H1 (cell line): Measurements from ENCODE around the gene RAD9A. TPM values are rescaled to one million over a fixed set of nuclear protein-coding genes. Genes with fewer than 3 reads are reported as not detected.

Experiments used
- CTCF ChIA-PET: fragments of 300-600 bp; sonication (Branson Sonifier 250); formaldehyde crosslinking; loops from one replicate; lab custom pipeline; 2021; ENCODE audit not compliant: partially characterized antibody; lab: Charles Lee
- POLR2A ChIA-PET: fragments of 300-600 bp; sonication (Branson Sonifier 250); formaldehyde crosslinking; loops from one replicate; lab custom pipeline; 2021; ENCODE audit warnings: inconsistent platforms; ENCODE audit not compliant: partially characterized antibody; lab: Charles Lee
- DNase-seq, 2 experiments: peaks; one replicate each; pipeline versions ENCODE4 v3.0.0 to v3.0.0-alpha.2; 2010 to 2022; ENCODE audit warnings: low spot score in 2 of 2, low read depth in 1 of 2, mixed read lengths in 1 of 2
- FAIRE-seq: peaks from 2 replicates; lab custom pipeline; 2011; peaks lifted over from hg19 to GRCh38; lab: Jason Lieb, UNC
- H2AFZ ChIP-seq: 2 replicates; pipeline ENCODE4 v1.8.1; 2012; ENCODE audit warnings: low read length, inconsistent platforms
- H2AK5ac ChIP-seq: 2 replicates; pipeline ENCODE4 v1.6.1; 2013; ENCODE audit warnings: low read depth, low read length
- H2BK120ac ChIP-seq: replicated peaks from 2 replicates; pipeline ENCODE3; 2013; ENCODE audit warnings: low read depth, low read length, inconsistent platforms
- H2BK12ac ChIP-seq: 2 replicates; pipeline ENCODE4 v1.6.1; 2013; ENCODE audit warnings: low read depth, low read length
- H2BK15ac ChIP-seq: 2 replicates; pipeline ENCODE4 v1.6.1; 2013; ENCODE audit warnings: low read length
- H2BK20ac ChIP-seq: 2 replicates; pipeline ENCODE4 v1.6.1; 2013; ENCODE audit warnings: low read length
- H2BK5ac ChIP-seq: 2 replicates; pipeline ENCODE4 v1.6.1; 2013; ENCODE audit warnings: low read depth, low read length
- H3K14ac ChIP-seq: 2 replicates; pipeline ENCODE4 v1.6.1; 2013; ENCODE audit warnings: inconsistent platforms; ENCODE audit not compliant: insufficient read length
- H3K18ac ChIP-seq: 2 replicates; pipeline ENCODE4 v1.6.1; 2013; ENCODE audit warnings: low read length; ENCODE audit errors: extremely low read depth
- H3K23ac ChIP-seq: 2 replicates; pipeline ENCODE4 v1.6.1; 2013; ENCODE audit warnings: inconsistent platforms; ENCODE audit not compliant: insufficient read length
- H3K23me2 ChIP-seq: 2 replicates; pipeline ENCODE4 v1.6.1; 2013; ENCODE audit warnings: low read depth, low read length
- H3K27ac ChIP-seq: 2 replicates; pipeline ENCODE4 v1.6.1; 2011; ENCODE audit warnings: low read depth, low read length, inconsistent platforms
- H3K27me3 ChIP-seq, 4 experiments: replicated peaks in 1 of 4; 1 replicate in 1 of 4; 2 replicates in 3 of 4; pipeline versions ENCODE4 v1.6.1 to v1.8.1; 2011 to 2013; ENCODE audit warnings: low read length in 3 of 4, mild to moderate bottlenecking in 3 of 4, inconsistent platforms in 2 of 4, mixed read lengths in 2 of 4, moderate library complexity in 1 of 4; ENCODE audit not compliant: control insufficient read depth in 3 of 4, insufficient read depth in 3 of 4; ENCODE audit errors: extremely low read depth in 1 of 4
- H3K36me3 ChIP-seq, 4 experiments: 2 replicates each; pipeline versions ENCODE4 v1.6.1 to v1.8.1; 2011 to 2013; ENCODE audit warnings: mild to moderate bottlenecking in 4 of 4, low read length in 3 of 4, moderate library complexity in 2 of 4, control low read depth in 1 of 4, inconsistent platforms in 1 of 4; ENCODE audit not compliant: insufficient read depth in 4 of 4, control insufficient read depth in 2 of 4
- H3K4ac ChIP-seq: replicated peaks from 2 replicates; pipeline ENCODE3; 2013; ENCODE audit warnings: low read length, low read depth, mixed read lengths, inconsistent platforms; ENCODE audit not compliant: insufficient read length
- H3K4me1 ChIP-seq, 4 experiments: replicated peaks in 1 of 4; 1 replicate in 1 of 4; 2 replicates in 3 of 4; pipeline versions ENCODE4 v1.6.1 to v1.8.1; 2011 to 2013; ENCODE audit warnings: low read length in 3 of 4, inconsistent platforms in 2 of 4, mixed read lengths in 1 of 4; ENCODE audit not compliant: insufficient read depth in 4 of 4, control insufficient read depth in 3 of 4
- H3K4me2 ChIP-seq, 2 experiments: 2 replicates each; pipeline versions ENCODE4 v1.6.1 to v1.8.1; 2011 to 2013; ENCODE audit warnings: low read depth in 2 of 2, low read length in 2 of 2, control low read depth in 1 of 2, inconsistent platforms in 1 of 2, mild to moderate bottlenecking in 1 of 2; ENCODE audit not compliant: insufficient read depth in 1 of 2
- H3K4me3 ChIP-seq, 4 experiments: fragments of 200-600, 300-600 bp in 1 of 4; sonication (generic), shearing (Covaris generic), sonication (Bioruptor Twin) in 1 of 4; 2 replicates each; pipeline versions ENCODE4 v1.5.1 to v1.8.1; 2011 to 2016; ENCODE audit warnings: low read length in 4 of 4, low read depth in 3 of 4, control low read depth in 2 of 4, inconsistent platforms in 2 of 4, mild to moderate bottlenecking in 2 of 4, mixed read lengths in 1 of 4, moderate library complexity in 1 of 4; ENCODE audit not compliant: insufficient read depth in 2 of 4; ENCODE audit errors: extremely low read depth in 1 of 4
- H3K56ac ChIP-seq: replicated peaks from 2 replicates; pipeline ENCODE3; 2013; ENCODE audit warnings: low read depth, mild to moderate bottlenecking, mixed read lengths, low read length, inconsistent platforms; ENCODE audit not compliant: insufficient read length
- H3K79me1 ChIP-seq: 2 replicates; pipeline ENCODE4 v1.6.1; 2013; ENCODE audit warnings: low read depth, low read length, control low read depth
- H3K79me2 ChIP-seq, 2 experiments: 2 replicates each; pipeline versions ENCODE4 v1.6.1 to v1.8.1; 2012 to 2013; ENCODE audit warnings: low read length in 2 of 2, mild to moderate bottlenecking in 2 of 2, inconsistent platforms in 1 of 2; ENCODE audit not compliant: insufficient read depth in 2 of 2, control insufficient read depth in 1 of 2
- H3K9ac ChIP-seq, 4 experiments: replicated peaks in 1 of 4; 1 replicate in 1 of 4; 2 replicates in 3 of 4; pipeline versions ENCODE4 v1.6.1 to v1.8.1; 2011 to 2013; ENCODE audit warnings: low read depth in 3 of 4, low read length in 3 of 4, control low read depth in 2 of 4, mild to moderate bottlenecking in 2 of 4, moderate library complexity in 2 of 4, inconsistent platforms in 1 of 4; ENCODE audit errors: extremely low read depth in 1 of 4
- H3K9me3 ChIP-seq, 2 experiments: 2 replicates each; pipeline versions ENCODE4 v1.6.1 to v1.8.1; 2012 to 2013; ENCODE audit warnings: mild to moderate bottlenecking in 2 of 2, moderate library complexity in 2 of 2, control low read depth in 1 of 2, inconsistent platforms in 1 of 2, low read depth in 1 of 2, low read length in 1 of 2, mixed read lengths in 1 of 2; ENCODE audit not compliant: insufficient read depth in 2 of 2
- H4K20me1 ChIP-seq, 2 experiments: replicated peaks in 1 of 2; 2 replicates each; pipeline versions ENCODE3 to v1.8.1; 2011 to 2013; ENCODE audit warnings: inconsistent platforms in 2 of 2, low read length in 2 of 2, mild to moderate bottlenecking in 1 of 2; ENCODE audit not compliant: insufficient read depth in 2 of 2, control insufficient read depth in 1 of 2
- H4K5ac ChIP-seq: 2 replicates; pipeline ENCODE4 v1.6.1; 2013; ENCODE audit warnings: low read length, low read depth, mixed read lengths, inconsistent platforms; ENCODE audit not compliant: insufficient read length
- H4K8ac ChIP-seq: 2 replicates; pipeline ENCODE4 v1.8.0; 2013; ENCODE audit warnings: mild to moderate bottlenecking, moderate library complexity, low read length, inconsistent platforms; ENCODE audit not compliant: insufficient read depth; ENCODE audit errors: extremely low read depth
- H4K91ac ChIP-seq: replicated peaks from 2 replicates; pipeline ENCODE3; 2013; ENCODE audit warnings: low read length, mixed read lengths, inconsistent platforms; ENCODE audit not compliant: insufficient read length
- BCL11A ChIP-seq, 2 experiments: IDR thresholded peaks; one replicate each; pipeline ENCODE4 v1.6.1; 2011; ENCODE audit warnings: low read depth in 2 of 2, low read length in 2 of 2, mild to moderate bottlenecking in 2 of 2
- CHD2 ChIP-seq: IDR thresholded peaks from 2 replicates; pipeline ENCODE4 v1.6.1; 2012; ENCODE audit warnings: low read length, improper control_type of control experiment
- CREB1 ChIP-seq: IDR thresholded peaks from 2 replicates; pipeline ENCODE4 v1.6.1; 2012; ENCODE audit warnings: inconsistent platforms
- JUND ChIP-seq: IDR thresholded peaks from 2 replicates; pipeline ENCODE4 v1.6.1; 2011; ENCODE audit warnings: mild to moderate bottlenecking, improper control_type of control experiment, low read length
- MAFK ChIP-seq: IDR thresholded peaks from 2 replicates; pipeline ENCODE4 v1.6.1; 2012; ENCODE audit warnings: low read depth, mild to moderate bottlenecking, improper control_type of control experiment, low read length
- NANOG ChIP-seq: IDR thresholded peaks from 2 replicates; pipeline ENCODE4 v1.6.1; 2011; ENCODE audit warnings: low read length, low read depth, mild to moderate bottlenecking, inconsistent platforms; ENCODE audit not compliant: insufficient read depth, poor library complexity, severe bottlenecking
- POLR2A ChIP-seq, 2 experiments: IDR thresholded peaks; 1 replicate in 1 of 2; 2 replicates in 1 of 2; pipeline ENCODE4 v1.6.1; 2011; ENCODE audit warnings: low read depth in 2 of 2, low read length in 2 of 2, mild to moderate bottlenecking in 2 of 2; ENCODE audit errors: control extremely low read depth in 1 of 2
- RFX5 ChIP-seq: IDR thresholded peaks from 2 replicates; pipeline ENCODE4 v1.6.1; 2011; ENCODE audit warnings: low read depth, low read length, improper control_type of control experiment, borderline replicate concordance
- RXRA ChIP-seq: IDR thresholded peaks from 2 replicates; pipeline ENCODE4 v1.6.1; 2011; ENCODE audit warnings: low read depth, mild to moderate bottlenecking, low read length, moderate library complexity; ENCODE audit not compliant: insufficient read depth
- SP2 ChIP-seq: IDR thresholded peaks from 2 replicates; pipeline ENCODE4 v1.6.1; 2012; ENCODE audit warnings: mild to moderate bottlenecking, low read length, inconsistent platforms
- SUZ12 ChIP-seq: fragments of 200-600 bp; sonication (generic); IDR thresholded peaks from 2 replicates; pipeline ENCODE4 v1.6.1; 2012; ENCODE audit warnings: mild to moderate bottlenecking, inconsistent platforms, low read length, moderate library complexity, mixed read lengths
- TAF1 ChIP-seq: IDR thresholded peaks from 2 replicates; pipeline ENCODE4 v1.6.1; 2011; ENCODE audit warnings: mild to moderate bottlenecking, low read depth, low read length
- WGBS, 2 experiments: shearing (Covaris generic) in 1 of 2; methylation state at CpG; one replicate each; pipeline versions ENCODE4 v1.1.6 to v1.1.7; 2013 to 2015; ENCODE audit warnings: low lambda C conversion rate in 2 of 2, mixed read lengths in 2 of 2, inconsistent platforms in 1 of 2, low coverage in 1 of 2, missing lambda C conversion rate in 1 of 2; ENCODE audit not compliant: insufficient replicate concordance in 2 of 2, insufficient coverage in 1 of 2, insufficient read length in 1 of 2; ENCODE audit errors: extremely low coverage in 1 of 2, missing lambda C conversion rate in 1 of 2; 5-methylcytosine and 5-hydroxymethylcytosine counted together
- polyA plus RNA-seq, 7 experiments: library from polyadenylated mRNA; depleted of rRNA in 3 of 7; stranded (reverse) in 5 of 7; unstranded in 2 of 7; fragments of >200 nt in 5 of 7; fragments of 200-250 nt in 2 of 7; gene quantifications; 1 replicate in 5 of 7; 2 replicates in 1 of 7; 4 replicates in 1 of 7; pipeline versions ENCODE4 v1.2.1 to v1.2.3, GENCODE V29; 2011 to 2013; ENCODE audit warnings: missing spikeins in 2 of 7, mixed read lengths in 2 of 7
- total RNA-seq: library from RNA; stranded (reverse); fragmentation: NEBNext Ultra II Directional; extraction: Animal tissue kit (Norgen Biotek cat#: 25700); gene quantifications from 2 replicates; pipeline ENCODE4 v1.2.1, GENCODE V29; 2021
- TF ChIP-seq, protein P1 (sequence below): IDR thresholded peaks from 2 replicates; pipeline ENCODE4 v1.6.1; 2012; ENCODE audit warnings: inconsistent platforms
- TF ChIP-seq, protein P2 (sequence below): IDR thresholded peaks from 2 replicates; pipeline ENCODE4 v1.6.1; 2011; ENCODE audit warnings: low read depth, mild to moderate bottlenecking, low read length; ENCODE audit not compliant: insufficient read depth

Gene RAD9A
- total and polyA plus RNA-seq, 2 of the 8 experiments (the other 6 are each of a cell fraction or from before 2014, with no cell fraction given): 22.2 to 25.5 TPM

DNA sequence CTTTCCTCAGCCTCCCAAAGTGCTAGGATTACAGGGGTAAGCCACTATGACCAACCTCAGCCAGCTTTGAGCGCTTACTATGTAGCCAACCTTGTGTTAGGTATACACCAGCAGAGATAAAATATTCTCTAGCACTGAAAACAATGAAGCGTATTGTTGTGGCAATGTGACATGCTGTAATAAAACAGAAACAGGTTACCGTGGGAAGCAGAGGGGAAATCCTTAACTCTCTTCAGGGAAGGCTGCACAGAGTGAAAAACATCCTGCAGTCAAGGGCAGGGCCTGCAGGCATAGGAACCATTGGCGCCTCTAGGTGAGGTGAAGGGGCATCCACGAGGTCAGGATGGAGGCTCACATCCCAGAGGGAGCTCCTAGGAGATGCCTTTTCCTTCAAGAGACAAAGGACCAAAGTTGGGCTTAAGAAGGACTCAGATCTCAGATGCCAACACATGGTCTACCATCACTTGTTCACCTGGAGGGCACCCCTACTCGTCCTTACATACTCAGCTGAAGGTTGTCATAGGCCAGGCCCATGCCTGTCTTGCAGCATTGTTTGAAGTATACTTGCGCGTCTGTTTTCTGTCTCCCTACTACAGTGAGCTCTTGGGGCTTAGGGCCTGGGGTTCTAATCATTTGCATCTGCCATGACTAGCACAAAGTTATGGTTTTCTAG, 46.4 kb upstream of the RAD9A start:
- CTCF ChIA-PET: interaction anchor here (0.7 to 4.7 kb wide), 36 partner anchors 9 to 280 kb away, joined by 3 to 55 read pairs (median 6); partner anchors contain the start of genes CLCF1, PPP1CA and RAD9A
- Histone ChIP-seq H3K4me1 (no peaks in the 10 kb centered on the region), H4K8ac (no peak overlapping the region), H2BK5ac (no peak overlapping the region), H2AFZ (no peak overlapping the region), H3K79me1 (no peaks in the 10 kb centered on the region; the same call in 1 of the 2 replicates), H4K5ac (no peak overlapping the region), H3K56ac (no peak overlapping the region), H2BK120ac (no peak overlapping the region), H3K4ac (no peak overlapping the region), H2BK15ac (no peak overlapping the region), H4K91ac (no peak overlapping the region), H2BK20ac (no peak overlapping the region), H3K18ac (no peak overlapping the region), H3K23ac (no peak overlapping the region), H3K4me3 (no peak overlapping the region), H3K36me3 (no peaks in the 10 kb centered on the region), H3K4me2 (no peak overlapping the region), H4K20me1 (no peaks in the 10 kb centered on the region), H3K23me2 (no peaks in the 10 kb centered on the region), H3K27me3 (no peaks in the 10 kb centered on the region), H2BK12ac (no peak overlapping the region), H3K9ac (no peak overlapping the region), H2AK5ac (no peak overlapping the region), H3K9me3 (no peaks in the 10 kb centered on the region), H3K27ac (no peak overlapping the region), H3K79me2 (no peaks in the 10 kb centered on the region), H3K14ac (no peak overlapping the region)
- DNase-seq: no peak
- no peak for FAIRE-seq
- WGBS, 2 experiments: 80% methylated on average over 8 of the region's 8 CpGs; no CpG with 5 or more reads in 1 of the 2 experiments
- POLR2A ChIA-PET: interaction anchor here (0.6 to 1.7 kb wide), 4 partner anchors 37 to 143 kb away, joined by 3 to 4 read pairs (median 3); no protein-coding TSS in a partner anchor
- TF ChIP-seq RXRA (no peak), CHD2 (no peak), MAFK (no peak), BCL11A (IDR thresholded peaks at IDR 0.05; ENCODE audit: low read depth in 2 of 2, low read length in 2 of 2) (no peak), CREB1 (no peak), TAF1 (no peak), NANOG (no peak), RFX5 (no peak), SP2 (no peak), POLR2A (IDR thresholded peaks at IDR 0.05; ENCODE audit: control extremely low read depth in 1 of 2, low read depth in 2 of 2, low read length in 2 of 2) (no peak), JUND (no peak), SUZ12 (no peak)
- TF ChIP-seq, protein P1, sequence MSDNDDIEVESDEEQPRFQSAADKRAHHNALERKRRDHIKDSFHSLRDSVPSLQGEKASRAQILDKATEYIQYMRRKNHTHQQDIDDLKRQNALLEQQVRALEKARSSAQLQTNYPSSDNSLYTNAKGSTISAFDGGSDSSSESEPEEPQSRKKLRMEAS: no peak
- TF ChIP-seq, protein P2, sequence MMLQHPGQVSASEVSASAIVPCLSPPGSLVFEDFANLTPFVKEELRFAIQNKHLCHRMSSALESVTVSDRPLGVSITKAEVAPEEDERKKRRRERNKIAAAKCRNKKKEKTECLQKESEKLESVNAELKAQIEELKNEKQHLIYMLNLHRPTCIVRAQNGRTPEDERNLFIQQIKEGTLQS: no peak
